ENCODE data around the gene PPP1R1B. TPM values are rescaled to one million over a fixed set of nuclear protein-coding genes. Genes with fewer than 3 reads are reported as not detected.

The PPP1R1B gene
- total RNA-seq, 1 donor from 2014 or later, result 9.3 TPM

DNA sequence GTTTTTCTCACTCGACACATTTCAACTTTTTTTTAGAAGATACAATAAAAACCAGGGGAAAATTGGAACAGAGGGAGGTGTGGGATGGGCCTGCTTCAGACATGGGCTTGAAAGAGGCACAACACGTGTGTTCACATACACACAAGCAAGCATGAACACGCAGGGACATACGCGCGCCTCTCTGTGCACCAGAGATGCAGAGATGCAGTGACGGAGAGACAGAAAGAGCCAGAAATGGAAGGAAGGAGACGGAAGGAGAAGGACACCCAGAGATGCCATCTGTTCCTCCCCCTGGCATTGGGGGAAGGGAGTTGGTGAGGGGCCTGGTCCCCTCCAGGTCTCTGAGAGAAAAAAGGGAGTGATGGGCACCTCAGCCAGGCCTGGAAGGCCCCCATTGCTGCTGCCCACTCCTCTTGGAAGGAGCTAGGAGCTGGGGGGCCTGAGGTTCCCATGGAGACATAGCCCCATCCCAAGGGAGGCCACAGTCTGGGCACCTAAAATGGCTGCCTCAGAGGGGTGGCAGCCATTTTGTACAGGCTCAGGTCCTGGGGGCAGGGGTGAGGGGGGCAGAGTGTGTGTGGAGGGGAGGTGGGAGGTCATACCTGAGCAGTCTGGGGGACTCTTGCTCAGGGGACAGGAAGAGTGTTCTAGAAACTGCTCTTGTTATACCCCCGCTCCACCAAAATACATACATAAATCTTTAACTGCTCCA is 15.2 kb upstream of the PPP1R1B start:
- intact Hi-C loops (cut with DNase I), result no loop called here
- DNase-seq (ENCODE audit: extremely low spot score in 2 of 2), result no peak
- no peaks in the 10 kb centered on the region for H3K9me3 ChIP-seq
- no peak overlapping the region for H3K4me3 ChIP-seq
- peaks cover 10% of the 10 kb centered on the region for H3K27me3 ChIP-seq
- no peaks in the 10 kb centered on the region for H3K36me3 ChIP-seq
- TF ChIP-seq, protein P1, sequence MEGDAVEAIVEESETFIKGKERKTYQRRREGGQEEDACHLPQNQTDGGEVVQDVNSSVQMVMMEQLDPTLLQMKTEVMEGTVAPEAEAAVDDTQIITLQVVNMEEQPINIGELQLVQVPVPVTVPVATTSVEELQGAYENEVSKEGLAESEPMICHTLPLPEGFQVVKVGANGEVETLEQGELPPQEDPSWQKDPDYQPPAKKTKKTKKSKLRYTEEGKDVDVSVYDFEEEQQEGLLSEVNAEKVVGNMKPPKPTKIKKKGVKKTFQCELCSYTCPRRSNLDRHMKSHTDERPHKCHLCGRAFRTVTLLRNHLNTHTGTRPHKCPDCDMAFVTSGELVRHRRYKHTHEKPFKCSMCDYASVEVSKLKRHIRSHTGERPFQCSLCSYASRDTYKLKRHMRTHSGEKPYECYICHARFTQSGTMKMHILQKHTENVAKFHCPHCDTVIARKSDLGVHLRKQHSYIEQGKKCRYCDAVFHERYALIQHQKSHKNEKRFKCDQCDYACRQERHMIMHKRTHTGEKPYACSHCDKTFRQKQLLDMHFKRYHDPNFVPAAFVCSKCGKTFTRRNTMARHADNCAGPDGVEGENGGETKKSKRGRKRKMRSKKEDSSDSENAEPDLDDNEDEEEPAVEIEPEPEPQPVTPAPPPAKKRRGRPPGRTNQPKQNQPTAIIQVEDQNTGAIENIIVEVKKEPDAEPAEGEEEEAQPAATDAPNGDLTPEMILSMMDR (IDR thresholded peaks at IDR 0.05), result no peak
- TF ChIP-seq POLR2A (IDR thresholded peaks at IDR 0.05), result no peak
- TF ChIP-seq POLR2AphosphoS5 (IDR thresholded peaks at IDR 0.05; ENCODE audit: insufficient read depth in 1 of 2, low read depth in 1 of 2), result no peak
- H3K4me1 ChIP-seq, result peaks cover 15% of the 10 kb centered on the region
- no peak overlapping the region for H3K27ac ChIP-seq

DNA sequence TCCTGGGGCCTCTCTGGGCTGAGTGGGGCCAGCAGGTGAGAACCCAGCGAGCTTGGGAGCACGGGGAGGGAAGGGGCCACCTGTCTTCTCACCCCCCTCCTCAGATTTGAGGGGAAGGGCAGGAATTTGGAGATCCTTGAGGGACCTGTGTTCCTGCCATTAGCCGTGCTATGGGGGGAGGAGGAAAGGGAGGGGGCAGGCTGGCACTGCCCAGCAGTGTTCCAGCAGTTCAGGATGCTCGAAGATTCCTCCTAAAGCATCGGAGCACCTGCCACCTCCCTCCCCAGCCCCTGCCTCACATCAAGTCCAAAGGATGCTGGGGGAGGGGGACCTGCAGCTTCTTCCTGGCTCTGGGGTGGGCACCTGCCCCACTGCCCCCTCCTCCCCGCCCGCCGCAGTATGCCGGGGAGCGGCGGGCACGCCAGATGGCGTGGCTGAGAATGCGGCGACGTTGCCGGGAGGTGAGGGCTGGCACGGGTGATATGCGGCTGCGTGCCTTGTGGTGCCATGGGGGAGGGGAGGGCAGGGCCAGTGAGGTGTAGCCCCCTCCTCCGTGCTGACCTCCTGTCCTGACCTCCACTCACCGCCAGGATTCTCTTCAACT is 14.4 kb upstream of the PPP1R1B start:
- peaks cover 3% of the 10 kb centered on the region for H3K27me3 ChIP-seq
- H3K9me3 ChIP-seq, result no peaks in the 10 kb centered on the region
- TF ChIP-seq POLR2A (IDR thresholded peaks at IDR 0.05), result no peak
- no peak for TF ChIP-seq POLR2AphosphoS5 (IDR thresholded peaks at IDR 0.05; ENCODE audit: insufficient read depth in 1 of 2, low read depth in 1 of 2)
- TF ChIP-seq, protein P1 (IDR thresholded peaks at IDR 0.05), result no peak
- H3K36me3 ChIP-seq, result no peaks in the 10 kb centered on the region
- H3K4me3 ChIP-seq, result no peak overlapping the region
- no peak overlapping the region for H3K27ac ChIP-seq
- intact Hi-C loops (cut with DNase I), result no loop called here
- peaks cover 11% of the 10 kb centered on the region for H3K4me1 ChIP-seq
- no peak for DNase-seq (ENCODE audit: extremely low spot score in 2 of 2)

DNA sequence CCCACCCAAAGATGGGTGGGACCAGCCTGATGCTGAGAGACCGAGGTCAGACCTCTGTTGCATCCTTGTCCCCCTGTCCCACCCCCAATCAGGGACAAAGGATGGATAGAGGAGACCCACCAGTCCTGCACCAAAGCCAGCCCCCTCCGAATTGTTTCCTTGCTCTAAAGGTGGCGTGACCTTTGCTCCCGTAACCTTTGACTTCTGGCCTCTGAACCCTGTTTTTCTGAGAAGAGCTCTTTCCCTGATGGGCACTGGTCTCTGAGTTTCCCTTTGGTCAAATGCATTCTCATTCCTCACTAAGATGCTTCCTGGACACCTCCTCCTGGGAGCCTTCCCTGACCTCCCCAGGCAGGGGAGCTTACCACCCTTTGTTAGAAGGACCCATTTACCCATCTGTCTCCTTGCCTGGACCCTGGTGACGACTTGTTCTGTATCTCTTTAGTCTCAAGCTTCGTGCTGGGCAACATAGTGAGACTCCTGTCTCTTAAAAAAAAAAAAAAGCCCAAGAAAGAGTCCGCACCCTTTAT is 13.8 kb upstream of the PPP1R1B start:
- Histone ChIP-seq H3K27ac (no peak overlapping the region), H3K9me3 (no peaks in the 10 kb centered on the region), H3K27me3 (no peaks in the 10 kb centered on the region), H3K4me1 (peaks cover 6% of the 10 kb centered on the region), H3K4me3 (no peak overlapping the region), H3K36me3 (no peaks in the 10 kb centered on the region)
- DNase-seq (ENCODE audit: extremely low spot score in 2 of 2), result no peak
- TF ChIP-seq, protein P1 (IDR thresholded peaks at IDR 0.05), result no peak
- no peak for TF ChIP-seq POLR2AphosphoS5 (IDR thresholded peaks at IDR 0.05; ENCODE audit: insufficient read depth in 1 of 2, low read depth in 1 of 2)
- no peak for TF ChIP-seq POLR2A (IDR thresholded peaks at IDR 0.05)
- intact Hi-C loops (cut with DNase I), result no loop called here

DNA sequence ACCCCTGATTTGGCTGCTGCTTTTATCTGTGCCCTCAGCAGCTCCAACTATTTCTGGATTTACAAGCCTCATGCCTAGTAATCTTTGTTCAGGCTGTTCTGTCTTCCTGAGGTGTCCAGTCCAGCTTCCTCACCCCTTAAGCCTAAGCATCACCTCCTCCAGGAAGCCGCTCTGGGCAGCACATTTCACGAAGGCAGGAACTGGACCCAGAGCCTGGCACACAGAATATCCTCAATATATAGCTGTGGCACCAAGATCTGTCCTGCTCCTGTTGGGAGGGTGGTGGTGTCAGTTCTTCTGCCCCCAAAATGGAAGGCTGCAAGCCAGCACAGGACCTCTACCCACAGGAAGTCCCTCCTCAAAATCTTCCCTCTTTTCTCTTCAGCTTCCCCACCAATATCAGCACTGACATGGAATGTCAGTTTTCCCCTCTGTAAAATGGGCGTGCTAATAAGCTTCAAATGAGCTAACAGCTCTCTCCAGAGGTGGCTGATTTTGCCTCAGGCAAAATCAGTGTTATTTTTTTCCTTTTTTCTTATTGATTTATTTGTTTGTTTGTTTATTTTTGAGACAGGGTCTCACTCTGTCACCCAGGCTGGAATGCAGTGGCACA is 12.1 kb upstream of the PPP1R1B start:
- no peak overlapping the region for H3K4me3 ChIP-seq
- peaks cover 14% of the 10 kb centered on the region for H3K4me1 ChIP-seq
- H3K36me3 ChIP-seq, result no peaks in the 10 kb centered on the region
- DNase-seq (ENCODE audit: extremely low spot score in 2 of 2), result no peak
- H3K27me3 ChIP-seq, result no peaks in the 10 kb centered on the region
- intact Hi-C loops (cut with DNase I), result no loop called here
- no peaks in the 10 kb centered on the region for H3K9me3 ChIP-seq
- no peak for TF ChIP-seq POLR2AphosphoS5 (IDR thresholded peaks at IDR 0.05; ENCODE audit: insufficient read depth in 1 of 2, low read depth in 1 of 2)
- no peak overlapping the region for H3K27ac ChIP-seq

DNA sequence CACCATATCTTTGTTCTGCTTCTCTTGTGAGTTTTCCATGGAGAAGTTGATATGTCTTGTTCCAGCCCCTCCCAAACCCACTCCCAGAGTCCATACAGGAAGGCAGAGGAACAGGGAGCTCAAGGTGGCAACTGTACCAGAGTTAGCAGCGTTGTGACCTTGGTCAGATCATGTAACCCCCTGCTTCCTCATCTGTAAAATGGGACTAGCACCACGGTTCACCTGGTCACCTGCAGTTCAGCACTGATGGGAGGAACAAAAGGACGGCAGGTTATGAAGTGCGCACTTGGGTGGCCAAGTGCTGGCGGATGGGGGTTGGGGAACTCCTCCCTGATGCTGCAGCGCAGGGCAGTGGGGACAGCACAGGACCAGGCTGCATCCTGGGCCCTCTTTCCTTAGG is 11.3 kb upstream of the PPP1R1B start:
- intact Hi-C loops (cut with DNase I), result no loop called here

More for the DNA sequence above, 11.3 kb upstream of the PPP1R1B start:
- Histone ChIP-seq H3K9me3 (no peaks in the 10 kb centered on the region), H3K4me3 (no peak overlapping the region), H3K27ac (no peak overlapping the region), H3K36me3 (no peaks in the 10 kb centered on the region), H3K27me3 (no peaks in the 10 kb centered on the region), H3K4me1 (peaks cover 14% of the 10 kb centered on the region)
- no peak for DNase-seq (ENCODE audit: extremely low spot score in 2 of 2)
- TF ChIP-seq POLR2A (IDR thresholded peaks at IDR 0.05), result no peak
- TF ChIP-seq, protein P1 (IDR thresholded peaks at IDR 0.05), result no peak
- TF ChIP-seq POLR2AphosphoS5 (IDR thresholded peaks at IDR 0.05; ENCODE audit: insufficient read depth in 1 of 2, low read depth in 1 of 2), result no peak

All from vagina (tissue), 2 donors.